CD8-positive, alpha-beta memory T cell (primary cell): Measurements from ENCODE around the gene HLCS. TPM values are rescaled to one million over a fixed set of nuclear protein-coding genes. Genes with fewer than 3 reads are reported as not detected.
A peak's percentile ranks its signal among the peaks of the same experiment; 100 is the strongest.
"Not testable (repeated sequence)": the region's sequence is repeated elsewhere in the genome, so short reads cannot be mapped to it uniquely, and the experiment has no call there.

Experiments
- CTCF ChIA-PET: fragments of 350-600 bp; sonication (Branson Sonifier 250); formaldehyde crosslinking; loops from one replicate; lab custom pipeline; 2021; ENCODE audit warnings: antibody characterized with exemption; lab: Charles Lee
- POLR2A ChIA-PET: fragments of 350-600 bp; sonication (Branson Sonifier 250); formaldehyde crosslinking; loops from one replicate; lab custom pipeline; 2021; ENCODE audit warnings: antibody characterized with exemption; lab: Charles Lee
- DNase-seq, 5 donors: peaks; one replicate each; pipeline versions ENCODE4 v3.0.0 to v3.0.0-alpha.2; 2020 to 2022; ENCODE audit warnings: mixed read lengths in 1 of 5
- H3K27ac ChIP-seq: one replicate; pipeline ENCODE4 v1.7.0; 2013; ENCODE audit warnings: low read depth, mild to moderate bottlenecking, low read length, moderate library complexity
- H3K27me3 ChIP-seq: 2 replicates; pipeline ENCODE4 v1.7.0; 2013; ENCODE audit warnings: low read length, mild to moderate bottlenecking; ENCODE audit not compliant: insufficient read depth, poor library complexity, severe bottlenecking
- H3K36me3 ChIP-seq: 2 replicates; pipeline ENCODE4 v1.7.0; 2013; ENCODE audit warnings: mild to moderate bottlenecking, low read length, moderate library complexity; ENCODE audit not compliant: insufficient read depth
- H3K4me1 ChIP-seq: 2 replicates; pipeline ENCODE4 v1.7.0; 2013; ENCODE audit warnings: mild to moderate bottlenecking, low read length, moderate library complexity; ENCODE audit not compliant: insufficient read depth
- H3K4me3 ChIP-seq: 2 replicates; pipeline ENCODE4 v1.7.0; 2013; ENCODE audit warnings: mild to moderate bottlenecking, low read length
- H3K9me3 ChIP-seq: 2 replicates; pipeline ENCODE4 v1.7.0; 2013; ENCODE audit warnings: mild to moderate bottlenecking, low read length
- H3K27ac Mint-ChIP-seq, 8 donors: one replicate each; pipeline ENCODE4 v1.8.0; 2020 to 2021; ENCODE audit warnings: mixed read lengths in 8 of 8, mild to moderate bottlenecking in 6 of 8, inconsistent platforms in 3 of 8, moderate library complexity in 3 of 8
- H3K27me3 Mint-ChIP-seq, 2 donors: one replicate each; pipeline ENCODE4 v1.8.0; 2020 to 2021; ENCODE audit warnings: mixed read lengths in 2 of 2, mild to moderate bottlenecking in 1 of 2, moderate library complexity in 1 of 2
- H3K36me3 Mint-ChIP-seq, 3 donors: one replicate each; pipeline ENCODE4 v1.8.0; 2020 to 2021; ENCODE audit warnings: mixed read lengths in 3 of 3, inconsistent platforms in 1 of 3, mild to moderate bottlenecking in 1 of 3
- H3K4me1 Mint-ChIP-seq, 3 donors: one replicate each; pipeline ENCODE4 v1.8.0; 2020 to 2021; ENCODE audit warnings: mixed read lengths in 3 of 3, inconsistent platforms in 1 of 3, mild to moderate bottlenecking in 1 of 3
- H3K4me3 Mint-ChIP-seq, 7 donors: one replicate each; pipeline ENCODE4 v1.8.0; 2020 to 2021; ENCODE audit warnings: mixed read lengths in 7 of 7, mild to moderate bottlenecking in 6 of 7, moderate library complexity in 4 of 7, inconsistent platforms in 2 of 7
- H3K9me3 Mint-ChIP-seq, 5 donors: one replicate each; pipeline ENCODE4 v1.8.0; 2020 to 2022; ENCODE audit warnings: mixed read lengths in 5 of 5, mild to moderate bottlenecking in 3 of 5, moderate library complexity in 2 of 5, inconsistent platforms in 1 of 5
- polyA plus RNA-seq: library from polyadenylated mRNA; unstranded; fragments of 300-500 nt; fragmentation: Illumina TruSeq; gene quantifications from one replicate; pipeline ENCODE4 v1.2.3, GENCODE V29; 2021
- total RNA-seq, 2 experiments: library from RNA; stranded (reverse); gene quantifications; one replicate each; pipeline ENCODE4 v1.2.3, GENCODE V29; 2021

Gene HLCS
- total and polyA plus RNA-seq, 3 experiments from 2014 or later = 12.7 to 14.7 (median 13.4) TPM

GRCh38 chr21:36990508-36991205, 24.2 kb upstream of the HLCS start:
- H3K9me3 Mint-ChIP-seq = peaks cover 0 to 2% (median 0%) of the 10 kb centered on the region in 5 donors
- peaks cover 0 to 8% (median 0%) of the 10 kb centered on the region in 3 donors for H3K36me3 Mint-ChIP-seq
- no peaks in the 10 kb centered on the region for H3K9me3 ChIP-seq
- peak overlapping the region; percentile 49 for H3K4me3 ChIP-seq
- DNase-seq = no peak
- ChIA-PET CTCF (interaction anchor here (0.9 to 5.2 kb wide), 13 partner anchors 9 to 73 kb away, joined by 3 to 44 read pairs (median 11); partner anchors contain the start of gene HLCS), POLR2A (interaction anchor here (0.9 kb wide), 1 partner anchor 15 kb away, joined by 3 read pairs; no protein-coding TSS in a partner anchor)
- no peaks in the 10 kb centered on the region for H3K36me3 ChIP-seq
- no peaks in the 10 kb centered on the region for H3K27me3 Mint-ChIP-seq
- H3K4me1 Mint-ChIP-seq = peaks cover 14 to 28% (median 19%) of the 10 kb centered on the region in 3 donors
- peak overlapping the region in 7 of 8 donors; percentile 44 to 92 (median 79) for H3K27ac Mint-ChIP-seq
- H3K4me1 ChIP-seq = no peaks in the 10 kb centered on the region
- H3K27me3 ChIP-seq = no peaks in the 10 kb centered on the region
- peak overlapping the region; percentile 81 to 96 (median 87) for H3K4me3 Mint-ChIP-seq
- H3K27ac ChIP-seq = peak overlapping the region; percentile 62

GRCh38 chr21:36989699-36990507, 23.4 kb upstream of the HLCS start:
- Histone ChIP-seq H3K4me1 (no peaks in the 10 kb centered on the region), H3K27me3 (no peaks in the 10 kb centered on the region), H3K4me3 (peak overlapping the region; percentile 49), H3K27ac (peak overlapping the region; percentile 62), H3K36me3 (no peaks in the 10 kb centered on the region), H3K9me3 (no peaks in the 10 kb centered on the region)
- peak; percentile 79 to 90 (median 83) for DNase-seq
- H3K4me3 Mint-ChIP-seq = peak overlapping the region; percentile 81 to 96 (median 87)
- peaks cover 15 to 31% (median 21%) of the 10 kb centered on the region in 3 donors for H3K4me1 Mint-ChIP-seq
- POLR2A ChIA-PET = interaction anchor here (0.6 to 1.8 kb wide), 7 partner anchors 11 to 202 kb away, joined by 3 to 7 read pairs (median 4); partner anchors contain the start of genes HLCS and RIPPLY3
- no peaks in the 10 kb centered on the region for H3K27me3 Mint-ChIP-seq
- CTCF ChIA-PET = interaction anchor here (0.6 to 5.2 kb wide), 17 partner anchors 8 to 359 kb away, joined by 3 to 44 read pairs (median 4); partner anchors contain the start of gene HLCS
- H3K9me3 Mint-ChIP-seq = peaks cover 0 to 2% (median 0%) of the 10 kb centered on the region in 5 donors
- peaks cover 0 to 9% (median 0%) of the 10 kb centered on the region in 3 donors for H3K36me3 Mint-ChIP-seq
- peak overlapping the region; percentile 46 to 96 (median 88) for H3K27ac Mint-ChIP-seq

- H3K4me3 Mint-ChIP-seq = peak overlapping the region; percentile 76 to 96 (median 78)
- CTCF ChIA-PET = interaction anchor here (0.6 to 5.2 kb wide), 13 partner anchors 7 to 358 kb away, joined by 3 to 44 read pairs (median 11); partner anchors contain the start of gene HLCS
- not testable (repeated sequence) for DNase-seq, H3K36me3 Mint-ChIP-seq, H3K9me3 Mint-ChIP-seq, H3K4me1 ChIP-seq, H3K9me3 ChIP-seq, H3K36me3 ChIP-seq, H3K27me3 Mint-ChIP-seq, H3K27me3 ChIP-seq
- peaks cover 15 to 31% (median 21%) of the 10 kb centered on the region in 3 donors for H3K4me1 Mint-ChIP-seq
- Histone ChIP-seq H3K4me3 (peak overlapping the region; percentile 49), H3K27ac (peak overlapping the region; percentile 62)
- POLR2A ChIA-PET = interaction anchor here (0.6 to 1.8 kb wide), 5 partner anchors 10 to 23 kb away, joined by 3 to 7 read pairs (median 5); partner anchors contain the start of genes HLCS and RIPPLY3
- peak overlapping the region in 7 of 8 donors; percentile 29 to 96 (median 46) for H3K27ac Mint-ChIP-seq
Measured at GRCh38 chr21:36989199-36989698, 22.8 kb upstream of the HLCS start.

GRCh38 chr21:36988536-36988935, 22.1 kb upstream of the HLCS start:
- Mint-ChIP-seq H3K27me3 (peaks cover 0 to 2% of the 10 kb centered on the region in 2 donors), H3K36me3 (peaks cover 0 to 9% (median 0%) of the 10 kb centered on the region in 3 donors), H3K4me3 (peak overlapping the region; percentile 0 to 90 (median 56)), H3K9me3 (peaks cover 0 to 2% (median 0%) of the 10 kb centered on the region in 5 donors), H3K27ac (peak overlapping the region in 5 of 8 donors; percentile 32 to 72 (median 62)), H3K4me1 (peaks cover 15 to 31% (median 21%) of the 10 kb centered on the region in 3 donors)
- Histone ChIP-seq H3K4me1 (no peaks in the 10 kb centered on the region), H3K36me3 (no peaks in the 10 kb centered on the region), H3K27me3 (no peaks in the 10 kb centered on the region), H3K27ac (no peak overlapping the region), H3K9me3 (no peaks in the 10 kb centered on the region), H3K4me3 (no peak overlapping the region)
- CTCF ChIA-PET = interaction anchor here (3.4 to 5.2 kb wide), 2 partner anchors 12 to 22 kb away, joined by 24 to 44 read pairs; partner anchors contain the start of gene HLCS
- POLR2A ChIA-PET = interaction anchor here (1.4 to 1.8 kb wide), 2 partner anchors 9 to 22 kb away, joined by 5 to 7 read pairs; partner anchors contain the start of gene HLCS
- DNase-seq = no peak

DNA sequence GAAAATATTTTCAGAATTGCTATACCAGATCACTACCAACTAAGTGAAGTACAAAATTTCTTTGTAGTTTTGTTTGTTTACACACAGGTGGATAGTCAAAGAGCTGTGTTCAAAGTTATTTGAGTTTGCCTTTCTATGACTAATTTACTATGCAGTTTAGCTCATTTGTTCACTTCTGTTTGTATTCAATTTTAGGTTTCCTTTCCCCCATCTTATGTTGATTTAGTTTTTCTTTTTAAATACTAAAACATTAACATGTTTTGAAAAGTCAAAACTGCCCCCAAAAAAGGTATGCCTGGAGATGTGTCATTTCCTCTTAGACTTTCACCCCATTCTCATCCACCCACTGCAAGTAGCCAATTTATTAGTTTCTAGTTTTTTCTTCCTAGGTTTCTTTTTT, 21.4 kb upstream of the HLCS start:
- H3K27ac Mint-ChIP-seq = peak overlapping the region in 7 of 8 donors; percentile 4 to 89 (median 49)
- POLR2A ChIA-PET = no interaction called here
- Histone ChIP-seq H3K27me3 (no peaks in the 10 kb centered on the region), H3K9me3 (no peaks in the 10 kb centered on the region), H3K27ac (no peak overlapping the region), H3K36me3 (no peaks in the 10 kb centered on the region), H3K4me1 (no peaks in the 10 kb centered on the region), H3K4me3 (no peak overlapping the region)
- no peak for DNase-seq
- H3K36me3 Mint-ChIP-seq = peaks cover 0 to 9% (median 0%) of the 10 kb centered on the region in 3 donors
- CTCF ChIA-PET = interaction anchor here (1.1 to 1.7 kb wide), 4 partner anchors 8 to 39 kb away, joined by 3 to 6 read pairs (median 4); no protein-coding TSS in a partner anchor
- peak overlapping the region in 1 of 7 donors; percentile 90 for H3K4me3 Mint-ChIP-seq
- peaks cover 0 to 2% of the 10 kb centered on the region in 2 donors for H3K27me3 Mint-ChIP-seq
- peaks cover 0 to 2% (median 0%) of the 10 kb centered on the region in 5 donors for H3K9me3 Mint-ChIP-seq
- peaks cover 13 to 31% (median 21%) of the 10 kb centered on the region in 3 donors for H3K4me1 Mint-ChIP-seq

- H3K4me1 ChIP-seq = no peaks in the 10 kb centered on the region
- DNase-seq = peak in 2 of 5 donors; percentile 47 to 59
- H3K27ac Mint-ChIP-seq = peak overlapping the region in 7 of 8 donors; percentile 29 to 93 (median 77)
- no peak overlapping the region for H3K4me3 ChIP-seq
- H3K36me3 ChIP-seq = no peaks in the 10 kb centered on the region
- ChIA-PET CTCF (interaction anchor here (1.0 to 1.7 kb wide), 3 partner anchors 9 to 21 kb away, joined by 3 to 6 read pairs (median 5); no protein-coding TSS in a partner anchor), POLR2A (no interaction called here)
- H3K27ac ChIP-seq = no peak overlapping the region
- peak overlapping the region in 2 of 7 donors; percentile 34 to 45 for H3K4me3 Mint-ChIP-seq
- H3K36me3 Mint-ChIP-seq = peaks cover 0 to 9% (median 0%) of the 10 kb centered on the region in 3 donors
- H3K27me3 Mint-ChIP-seq = peaks cover 0 to 2% of the 10 kb centered on the region in 2 donors
- H3K9me3 ChIP-seq = no peaks in the 10 kb centered on the region
- H3K27me3 ChIP-seq = no peaks in the 10 kb centered on the region
- H3K4me1 Mint-ChIP-seq = peaks cover 14 to 33% (median 27%) of the 10 kb centered on the region in 3 donors
- peaks cover 0 to 2% (median 0%) of the 10 kb centered on the region in 5 donors for H3K9me3 Mint-ChIP-seq
Measured at GRCh38 chr21:36985751-36986594, 19.5 kb upstream of the HLCS start.
